Stimulated activated naive CD8-positive, alpha-beta T cell treated with anti-CD3 and anti-CD28 coated beads, Interleukin-15, Interleukin-2, amounts not matched to agents 100 ng/mL and 50 ng/mL, for 24 hours (primary cell): ENCODE data around the gene FABP1.

Experiments
- H3K27ac Mint-ChIP-seq: one replicate; pipeline ENCODE4 v1.8.0; 2021; ENCODE audit warnings: mild to moderate bottlenecking, mixed read lengths
- H3K27me3 Mint-ChIP-seq: one replicate; pipeline ENCODE4 v1.8.0; 2021; ENCODE audit warnings: mixed read lengths
- H3K36me3 Mint-ChIP-seq: one replicate; pipeline ENCODE4 v1.8.0; 2021; ENCODE audit warnings: low read depth, mixed read lengths
- H3K4me1 Mint-ChIP-seq: one replicate; pipeline ENCODE4 v1.8.0; 2021; ENCODE audit warnings: low read depth, mixed read lengths
- H3K4me3 Mint-ChIP-seq: one replicate; pipeline ENCODE4 v1.8.0; 2021; ENCODE audit warnings: mild to moderate bottlenecking, mixed read lengths
- H3K9me3 Mint-ChIP-seq: one replicate; pipeline ENCODE4 v1.8.0; 2021; ENCODE audit warnings: mixed read lengths

FABP1 gene

GRCh38 chr2:88147145-88147544, 19.3 kb upstream of the FABP1 start:
- Mint-ChIP-seq H3K27ac (no peak overlapping the region), H3K4me1 (no peaks in the 10 kb centered on the region), H3K27me3 (peaks cover 25% of the 10 kb centered on the region), H3K4me3 (no peak overlapping the region), H3K36me3 (peaks cover 1% of the 10 kb centered on the region), H3K9me3 (peaks cover 13% of the 10 kb centered on the region)

DNA sequence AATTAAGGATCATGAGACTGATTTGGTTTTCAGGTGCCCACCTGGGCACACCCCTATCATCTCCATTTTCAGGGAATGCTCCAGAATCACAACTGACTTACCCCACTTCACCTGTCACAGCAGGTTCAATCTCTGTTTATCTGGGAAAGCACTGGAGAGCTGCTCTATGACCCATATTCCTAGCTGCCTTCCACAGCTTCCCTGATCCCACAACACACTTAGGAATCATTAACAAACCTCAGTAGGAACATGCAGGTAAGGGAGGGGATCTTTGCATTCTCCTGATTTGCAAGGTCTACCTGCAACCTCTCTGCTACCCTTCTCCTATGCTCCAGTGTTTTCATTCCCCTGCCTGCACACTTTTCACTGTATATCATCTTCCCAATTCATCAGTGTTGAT, 18.7 kb upstream of the FABP1 start:
- Mint-ChIP-seq H3K4me3 (no peak overlapping the region), H3K27me3 (peaks cover 27% of the 10 kb centered on the region), H3K36me3 (no peaks in the 10 kb centered on the region), H3K4me1 (no peaks in the 10 kb centered on the region), H3K27ac (no peak overlapping the region), H3K9me3 (peaks cover 13% of the 10 kb centered on the region)

DNA sequence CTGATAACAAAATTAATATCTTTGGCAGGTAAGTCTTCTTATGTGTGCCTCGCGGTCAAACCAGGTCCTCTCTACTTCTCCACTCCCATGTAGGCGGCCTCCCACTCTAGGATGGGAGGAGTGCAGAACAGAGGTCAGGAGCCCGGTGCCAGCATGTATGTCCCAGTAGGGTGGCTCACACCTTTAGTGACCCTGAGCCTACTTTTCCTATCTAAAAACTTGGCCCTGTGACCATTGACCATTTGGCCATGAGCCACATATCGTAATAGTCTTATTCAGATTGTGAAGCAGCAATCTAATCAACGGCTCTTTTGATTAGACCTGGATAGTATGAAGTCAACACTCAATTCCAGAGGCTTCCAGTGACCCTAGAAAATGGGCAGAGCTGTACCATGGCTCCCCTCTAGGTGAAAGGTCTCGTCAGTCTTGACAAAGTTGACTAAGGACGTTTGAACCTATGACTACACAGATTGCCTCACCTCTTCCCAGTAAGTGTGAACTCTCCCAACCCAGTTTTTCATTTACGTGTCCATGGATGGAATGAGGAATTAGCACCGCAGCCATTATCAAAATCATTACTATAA, 17.1 kb upstream of the FABP1 start:
- Mint-ChIP-seq H3K27me3 (peaks cover 32% of the 10 kb centered on the region), H3K9me3 (peaks cover 13% of the 10 kb centered on the region), H3K4me3 (no peak overlapping the region), H3K36me3 (no peaks in the 10 kb centered on the region), H3K4me1 (no peaks in the 10 kb centered on the region), H3K27ac (no peak overlapping the region)

DNA sequence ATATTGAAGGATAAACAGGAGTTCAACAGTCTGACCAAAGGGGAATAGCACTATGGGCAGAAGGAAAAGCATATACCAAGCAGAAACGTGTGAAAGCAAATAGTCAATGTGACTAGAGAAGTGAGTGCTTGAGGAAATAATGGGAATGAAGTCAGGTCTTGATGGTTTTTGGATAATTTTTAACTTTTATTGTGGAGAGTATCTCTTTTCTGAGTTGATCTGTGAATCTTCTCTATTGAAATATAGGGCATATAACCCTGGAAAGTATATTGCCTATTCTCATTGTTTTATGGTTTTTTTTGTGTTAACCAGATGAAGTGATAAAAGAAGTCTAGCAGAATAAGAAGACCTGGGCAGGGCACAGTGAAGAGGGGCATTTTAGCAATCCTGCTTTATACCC, 16.4 kb upstream of the FABP1 start:
- Mint-ChIP-seq H3K9me3 (peaks cover 12% of the 10 kb centered on the region), H3K27ac (no peak overlapping the region), H3K4me3 (no peak overlapping the region), H3K4me1 (no peaks in the 10 kb centered on the region), H3K27me3 (peaks cover 32% of the 10 kb centered on the region), H3K36me3 (no peaks in the 10 kb centered on the region)

DNA sequence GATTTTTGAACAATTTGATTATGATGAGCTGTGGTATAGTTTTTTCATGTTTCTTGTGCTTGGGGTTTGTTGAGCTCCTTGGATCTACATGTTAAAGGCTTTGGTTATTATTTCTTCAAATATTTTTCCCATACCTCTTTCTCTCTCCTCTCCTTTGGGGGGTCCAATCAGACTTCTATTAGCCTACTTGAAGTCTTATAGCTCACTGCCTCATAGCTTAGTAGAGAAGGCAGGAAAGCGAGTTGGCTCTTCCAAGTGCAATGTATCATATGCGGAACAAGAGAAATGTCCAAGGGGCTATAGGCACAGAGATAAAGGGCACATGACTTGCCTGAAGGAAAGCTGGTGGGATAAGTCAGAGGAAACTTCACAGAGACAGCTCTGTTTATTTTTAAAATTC, 14.1 kb upstream of the FABP1 start:
- H3K27me3 Mint-ChIP-seq: peaks cover 38% of the 10 kb centered on the region
- peaks cover 6% of the 10 kb centered on the region for H3K9me3 Mint-ChIP-seq
- no peak overlapping the region for H3K4me3 Mint-ChIP-seq
- H3K36me3 Mint-ChIP-seq: no peaks in the 10 kb centered on the region
- no peak overlapping the region for H3K27ac Mint-ChIP-seq
- H3K4me1 Mint-ChIP-seq: no peaks in the 10 kb centered on the region

GRCh38 chr2:88139804-88140203, 11.9 kb upstream of the FABP1 start:
- Mint-ChIP-seq H3K4me1 (no peaks in the 10 kb centered on the region), H3K9me3 (peaks cover 6% of the 10 kb centered on the region), H3K27me3 (peaks cover 42% of the 10 kb centered on the region), H3K4me3 (no peak overlapping the region), H3K36me3 (no peaks in the 10 kb centered on the region), H3K27ac (no peak overlapping the region)

DNA sequence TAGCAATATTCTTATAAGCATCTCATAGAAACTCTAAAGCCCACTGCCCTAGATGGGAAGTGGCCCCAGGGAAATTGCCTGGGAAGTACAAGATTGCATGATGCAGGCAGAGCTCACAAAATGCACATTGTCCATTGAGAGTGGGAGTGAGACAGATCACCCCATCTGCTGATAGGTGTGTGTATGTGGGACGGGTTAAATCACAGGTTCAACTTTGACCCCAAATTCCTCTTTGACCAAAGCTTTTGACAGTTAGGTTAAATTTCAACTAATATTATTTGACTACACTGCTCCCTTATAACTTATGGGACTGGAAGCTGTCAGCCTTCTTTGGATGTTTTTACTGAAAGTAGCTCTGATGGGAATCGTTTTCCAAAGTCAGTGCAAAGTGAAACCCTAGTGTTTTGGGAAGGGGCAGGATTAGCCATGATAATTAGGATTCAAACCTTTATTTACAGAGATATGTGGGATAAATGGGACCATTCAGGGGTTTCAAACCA, 11.4 kb upstream of the FABP1 start:
- no peak overlapping the region for H3K27ac Mint-ChIP-seq
- no peak overlapping the region for H3K4me3 Mint-ChIP-seq
- H3K36me3 Mint-ChIP-seq: no peaks in the 10 kb centered on the region
- no peaks in the 10 kb centered on the region for H3K4me1 Mint-ChIP-seq
- H3K27me3 Mint-ChIP-seq: peaks cover 44% of the 10 kb centered on the region
- H3K9me3 Mint-ChIP-seq: peaks cover 6% of the 10 kb centered on the region

DNA sequence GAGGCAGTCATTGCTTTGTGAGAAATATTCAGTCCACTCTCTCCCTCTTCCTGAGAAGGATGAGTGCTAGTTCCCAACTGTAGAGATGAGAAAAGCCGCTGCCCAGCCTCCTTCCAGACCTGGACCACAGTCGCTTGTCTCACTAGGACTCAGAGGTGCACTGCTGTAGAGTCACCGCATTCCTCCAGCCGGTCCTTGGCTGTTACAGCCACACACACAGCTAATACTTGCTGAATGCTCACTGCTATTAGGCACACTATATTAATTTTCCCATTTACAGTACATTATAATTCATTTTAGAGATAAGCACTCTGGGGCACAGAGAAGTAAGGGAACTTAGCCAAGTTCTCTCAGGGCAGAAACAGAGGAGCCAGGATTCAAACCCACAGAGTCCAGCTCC, 10.0 kb upstream of the FABP1 start:
- Mint-ChIP-seq H3K36me3 (no peaks in the 10 kb centered on the region), H3K4me3 (no peak overlapping the region)

DNA sequence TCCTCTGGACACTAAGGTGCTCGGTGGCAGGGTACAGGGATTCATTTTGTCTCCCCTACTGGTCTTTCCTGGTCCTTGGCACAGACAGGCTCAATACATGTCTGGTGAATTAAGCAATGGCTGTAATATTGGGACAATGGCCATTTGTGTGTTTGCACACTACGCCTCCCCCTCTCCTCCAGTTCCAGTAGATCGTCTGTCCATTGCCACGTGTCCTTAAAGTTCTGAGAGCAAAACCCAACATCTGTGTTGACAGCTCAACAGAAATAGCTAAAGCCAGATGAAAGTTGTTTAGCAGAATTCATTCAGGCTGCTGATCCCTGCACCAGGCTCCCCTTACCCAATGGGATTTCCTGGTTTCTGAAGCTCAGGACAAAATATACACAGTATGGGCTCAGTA, 9.0 kb upstream of the FABP1 start:
- H3K4me1 Mint-ChIP-seq: no peaks in the 10 kb centered on the region
- H3K4me3 Mint-ChIP-seq: no peak overlapping the region
- H3K27me3 Mint-ChIP-seq: peaks cover 33% of the 10 kb centered on the region
- peaks cover 3% of the 10 kb centered on the region for H3K9me3 Mint-ChIP-seq
- H3K36me3 Mint-ChIP-seq: no peaks in the 10 kb centered on the region
- H3K27ac Mint-ChIP-seq: no peak overlapping the region

More for the DNA sequence above, 10.0 kb upstream of the FABP1 start:
- Mint-ChIP-seq H3K9me3 (peaks cover 6% of the 10 kb centered on the region), H3K4me1 (no peaks in the 10 kb centered on the region), H3K27ac (no peak overlapping the region), H3K27me3 (peaks cover 37% of the 10 kb centered on the region)

DNA sequence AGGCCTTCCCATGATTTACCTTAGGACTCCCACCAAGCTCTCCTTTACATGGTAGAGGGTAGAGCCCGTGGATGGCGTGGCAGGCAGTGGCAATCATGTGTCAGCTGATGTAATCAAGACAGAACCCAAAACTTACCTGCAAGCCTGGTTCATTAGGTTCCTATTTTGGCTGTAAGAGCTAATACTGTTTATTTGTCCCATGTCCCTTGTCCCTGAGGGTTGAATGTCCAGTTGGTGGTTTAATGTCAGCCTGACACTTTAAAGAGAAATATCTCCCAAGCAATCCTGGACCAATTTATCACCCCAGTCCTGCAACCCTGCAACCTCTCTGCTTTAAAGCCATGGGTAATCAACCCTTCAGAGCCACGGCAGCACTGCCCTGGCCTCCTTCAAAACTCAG, 6.0 kb upstream of the FABP1 start:
- Mint-ChIP-seq H3K27me3 (peaks cover 26% of the 10 kb centered on the region), H3K4me1 (no peaks in the 10 kb centered on the region), H3K36me3 (no peaks in the 10 kb centered on the region), H3K27ac (no peak overlapping the region), H3K9me3 (no peaks in the 10 kb centered on the region), H3K4me3 (no peak overlapping the region)

GRCh38 chr2:88131999-88132368, 4.1 kb upstream of the FABP1 start:
- peaks cover 20% of the 10 kb centered on the region for H3K27me3 Mint-ChIP-seq
- no peaks in the 10 kb centered on the region for H3K9me3 Mint-ChIP-seq
- H3K4me1 Mint-ChIP-seq: no peaks in the 10 kb centered on the region
- H3K36me3 Mint-ChIP-seq: no peaks in the 10 kb centered on the region
- H3K27ac Mint-ChIP-seq: no peak overlapping the region
- H3K4me3 Mint-ChIP-seq: no peak overlapping the region

GRCh38 chr2:88131201-88131998, 3.5 kb upstream of the FABP1 start:
- no peak overlapping the region for H3K4me3 Mint-ChIP-seq

GRCh38 chr2:88129313-88129959, 1.6 kb upstream of the FABP1 start:
- Mint-ChIP-seq H3K27ac (no peak overlapping the region), H3K4me3 (no peak overlapping the region), H3K4me1 (no peaks in the 10 kb centered on the region), H3K9me3 (no peaks in the 10 kb centered on the region), H3K27me3 (peaks cover 15% of the 10 kb centered on the region), H3K36me3 (no peaks in the 10 kb centered on the region)

More at GRCh38 chr2:88131201-88131998, 3.5 kb upstream of the FABP1 start:
- H3K27me3 Mint-ChIP-seq: peaks cover 22% of the 10 kb centered on the region
- no peaks in the 10 kb centered on the region for H3K9me3 Mint-ChIP-seq
- no peak overlapping the region for H3K27ac Mint-ChIP-seq
- no peaks in the 10 kb centered on the region for H3K4me1 Mint-ChIP-seq
- H3K36me3 Mint-ChIP-seq: no peaks in the 10 kb centered on the region

DNA sequence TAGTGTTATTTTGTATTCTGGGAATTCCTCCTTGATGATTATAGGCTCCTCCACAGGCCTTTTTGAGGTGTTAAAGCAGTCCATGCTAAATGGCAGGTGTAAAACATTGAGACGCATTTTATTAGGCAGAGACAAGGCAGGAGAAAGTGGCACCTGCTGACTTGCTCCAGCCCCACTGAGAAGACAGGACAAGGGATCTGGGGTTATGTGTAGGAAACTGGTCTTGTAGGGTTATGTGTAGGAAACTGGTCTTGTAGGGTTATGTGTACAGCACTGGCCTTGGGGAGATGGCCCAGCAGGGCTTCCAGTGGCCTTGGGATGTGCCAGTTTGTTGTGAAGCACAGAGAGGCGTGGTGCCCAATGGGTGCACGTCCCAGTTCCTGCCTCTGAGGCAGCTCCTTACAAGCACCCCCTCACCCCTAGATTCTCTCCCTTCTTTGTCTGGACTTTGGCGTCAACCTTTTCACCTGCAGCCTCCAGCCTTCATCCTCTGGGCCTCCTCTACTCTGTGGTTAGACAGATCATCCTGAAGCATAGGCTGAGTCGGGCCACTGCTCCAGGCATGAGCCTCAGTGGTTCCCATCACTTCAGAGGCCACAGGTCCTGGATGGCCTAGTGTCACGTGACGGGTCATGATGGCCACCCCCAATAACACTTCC, 921 bp upstream of the FABP1 start:
- H3K4me1 Mint-ChIP-seq: no peaks in the 10 kb centered on the region
- H3K27ac Mint-ChIP-seq: no peak overlapping the region
- H3K4me3 Mint-ChIP-seq: no peak overlapping the region
- no peaks in the 10 kb centered on the region for H3K36me3 Mint-ChIP-seq
- H3K27me3 Mint-ChIP-seq: peaks cover 10% of the 10 kb centered on the region
- no peaks in the 10 kb centered on the region for H3K9me3 Mint-ChIP-seq

DNA sequence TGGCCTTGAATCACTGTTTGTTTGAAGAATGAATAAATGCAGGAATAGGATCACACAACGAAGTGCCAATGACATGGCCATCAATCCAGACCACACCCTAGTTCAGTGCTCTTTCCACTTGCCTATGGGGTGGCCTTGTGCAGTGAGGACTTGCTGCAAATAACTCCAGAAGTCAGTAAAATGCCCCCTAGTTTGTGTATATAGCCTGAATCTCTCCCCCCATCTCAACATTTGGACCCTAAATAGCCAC, 299 bp downstream of the FABP1 start:
- H3K27me3 Mint-ChIP-seq: peaks cover 7% of the 10 kb centered on the region
- H3K4me1 Mint-ChIP-seq: no peaks in the 10 kb centered on the region

More for the DNA sequence above, 299 bp downstream of the FABP1 start:
- Mint-ChIP-seq H3K27ac (no peak overlapping the region), H3K4me3 (no peak overlapping the region), H3K9me3 (no peaks in the 10 kb centered on the region), H3K36me3 (no peaks in the 10 kb centered on the region)
